ENCODE measurements around the gene ATP5IF1. TPM values are rescaled to one million over a fixed set of nuclear protein-coding genes. Genes with fewer than 3 reads are reported as not detected.

ATP5IF1 gene
- total and polyA plus RNA-seq, 2 of the 13 experiments (the other 11 are each of a cell fraction or from before 2014, with no cell fraction given), result 97.7 to 131 TPM

DNA sequence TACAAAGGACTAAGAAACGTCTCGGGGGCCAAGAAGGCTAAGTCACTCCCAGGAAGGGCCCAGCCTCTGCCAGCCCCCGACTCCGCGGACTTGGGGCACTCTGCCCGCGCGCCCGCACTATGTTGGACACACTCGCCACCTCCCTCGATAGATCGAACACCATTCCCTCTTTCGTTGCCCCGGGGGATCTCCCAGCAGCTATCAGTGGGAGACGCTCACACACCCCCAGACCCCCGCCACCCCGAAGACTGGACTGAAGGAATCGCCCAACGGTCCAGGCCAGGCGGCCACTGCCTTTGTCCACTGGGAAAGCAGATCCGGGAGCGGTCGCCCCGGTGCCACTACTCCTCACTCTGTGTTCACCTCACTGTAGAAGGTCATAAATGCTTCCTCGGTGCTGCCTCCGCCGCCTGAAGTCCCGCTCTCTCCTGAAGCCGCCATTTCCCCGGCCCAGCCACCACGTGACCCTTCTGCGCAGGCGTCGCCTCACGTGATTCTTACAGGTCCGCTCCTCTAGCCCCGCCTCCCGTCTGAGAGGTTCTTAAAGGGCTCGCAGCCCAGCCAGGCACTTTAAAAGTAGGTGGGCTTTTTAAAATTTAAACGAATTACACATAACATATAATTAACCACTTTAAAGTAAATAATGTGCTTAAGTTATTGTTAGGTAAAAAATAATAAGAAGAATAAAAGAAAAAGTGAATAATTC is 3.2 kb upstream of the ATP5IF1 start, which contains the start of gene DNAJC8 (continued):
- TF ChIP-seq ZNF317 (CRISPR knock-in tag; IDR thresholded peaks at IDR 0.05) (no peak), NRL (CRISPR knock-in tag; IDR thresholded peaks at IDR 0.05; ENCODE audit: borderline replicate concordance) (peak; percentile 74; the same call in 1 of the 2 replicates), ZNF550 (CRISPR knock-in tag; IDR thresholded peaks at IDR 0.05; ENCODE audit: borderline replicate concordance) (no peak), HNRNPLL (IDR thresholded peaks at IDR 0.05; ENCODE audit: low read depth, low read length, poor library complexity, severe bottlenecking) (no peak), ARID2 (CRISPR knock-in tag; IDR thresholded peaks at IDR 0.05; ENCODE audit: borderline replicate concordance) (no peak), ZNF552 (CRISPR knock-in tag; IDR thresholded peaks at IDR 0.05; ENCODE audit: borderline replicate concordance) (0 out of 2 replicates have a peak, but pooled peaks have one; percentile 59), ZNF619 (CRISPR knock-in tag; IDR thresholded peaks at IDR 0.05) (no peak), ATF7 (IDR thresholded peaks at IDR 0.05) (no peak), ATF7 (CRISPR knock-in tag; IDR thresholded peaks at IDR 0.05) (no peak), SUZ12 (IDR thresholded peaks at IDR 0.05; ENCODE audit: low read depth, low read length) (no peak), NFYC (CRISPR knock-in tag; IDR thresholded peaks at IDR 0.05) (peak; percentile 50), ZFP37 (CRISPR knock-in tag; IDR thresholded peaks at IDR 0.05; ENCODE audit: borderline replicate concordance) (no peak), ZNF282 (IDR thresholded peaks at IDR 0.05; ENCODE audit: partially characterized antibody) (no peak), POLR2AphosphoS5 (IDR thresholded peaks at IDR 0.05; ENCODE audit: low read depth, low read length) (peak; percentile 89), ZNF225 (CRISPR knock-in tag; IDR thresholded peaks at IDR 0.05) (peak; percentile 87; the same call in 1 of the 2 replicates), SRSF4 (IDR thresholded peaks at IDR 0.05; ENCODE audit: low read depth, low read length, poor library complexity, severe bottlenecking) (no peak), ZNF160 (CRISPR knock-in tag; IDR thresholded peaks at IDR 0.05) (no peak), SNRNP70 (IDR thresholded peaks at IDR 0.05; ENCODE audit: low read depth, low read length) (no peak)
- TF ChIP-seq, protein P1, sequence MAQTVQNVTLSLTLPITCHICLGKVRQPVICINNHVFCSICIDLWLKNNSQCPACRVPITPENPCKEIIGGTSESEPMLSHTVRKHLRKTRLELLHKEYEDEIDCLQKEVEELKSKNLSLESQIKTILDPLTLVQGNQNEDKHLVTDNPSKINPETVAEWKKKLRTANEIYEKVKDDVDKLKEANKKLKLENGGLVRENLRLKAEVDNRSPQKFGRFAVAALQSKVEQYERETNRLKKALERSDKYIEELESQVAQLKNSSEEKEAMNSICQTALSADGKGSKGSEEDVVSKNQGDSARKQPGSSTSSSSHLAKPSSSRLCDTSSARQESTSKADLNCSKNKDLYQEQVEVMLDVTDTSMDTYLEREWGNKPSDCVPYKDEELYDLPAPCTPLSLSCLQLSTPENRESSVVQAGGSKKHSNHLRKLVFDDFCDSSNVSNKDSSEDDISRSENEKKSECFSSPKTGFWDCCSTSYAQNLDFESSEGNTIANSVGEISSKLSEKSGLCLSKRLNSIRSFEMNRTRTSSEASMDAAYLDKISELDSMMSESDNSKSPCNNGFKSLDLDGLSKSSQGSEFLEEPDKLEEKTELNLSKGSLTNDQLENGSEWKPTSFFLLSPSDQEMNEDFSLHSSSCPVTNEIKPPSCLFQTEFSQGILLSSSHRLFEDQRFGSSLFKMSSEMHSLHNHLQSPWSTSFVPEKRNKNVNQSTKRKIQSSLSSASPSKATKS (CRISPR knock-in tag; IDR thresholded peaks at IDR 0.05), result no peak
- TF ChIP-seq, protein P2, sequence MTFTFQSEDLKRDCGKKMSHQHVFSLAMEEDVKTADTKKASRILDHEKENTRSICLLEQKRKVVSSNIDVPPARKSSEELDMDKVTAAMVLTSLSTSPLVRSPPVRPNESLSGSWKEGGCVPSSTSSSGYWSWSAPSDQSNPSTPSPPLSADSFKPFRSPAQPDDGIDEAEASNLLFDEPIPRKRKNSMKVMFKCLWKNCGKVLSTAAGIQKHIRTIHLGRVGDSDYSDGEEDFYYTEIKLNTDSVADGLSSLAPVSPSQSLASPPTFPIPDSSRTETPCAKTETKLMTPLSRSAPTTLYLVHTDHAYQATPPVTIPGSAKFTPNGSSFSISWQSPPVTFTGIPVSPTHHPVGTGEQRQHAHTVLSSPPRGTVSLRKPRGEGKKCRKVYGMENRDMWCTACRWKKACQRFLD (CRISPR knock-in tag; IDR thresholded peaks at IDR 0.05; ENCODE audit: borderline replicate concordance), result no peak
- TF ChIP-seq, protein P3, sequence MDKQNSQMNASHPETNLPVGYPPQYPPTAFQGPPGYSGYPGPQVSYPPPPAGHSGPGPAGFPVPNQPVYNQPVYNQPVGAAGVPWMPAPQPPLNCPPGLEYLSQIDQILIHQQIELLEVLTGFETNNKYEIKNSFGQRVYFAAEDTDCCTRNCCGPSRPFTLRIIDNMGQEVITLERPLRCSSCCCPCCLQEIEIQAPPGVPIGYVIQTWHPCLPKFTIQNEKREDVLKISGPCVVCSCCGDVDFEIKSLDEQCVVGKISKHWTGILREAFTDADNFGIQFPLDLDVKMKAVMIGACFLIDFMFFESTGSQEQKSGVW (CRISPR knock-in tag; IDR thresholded peaks at IDR 0.05; ENCODE audit: borderline replicate concordance), result no peak
- TF ChIP-seq, protein P4, sequence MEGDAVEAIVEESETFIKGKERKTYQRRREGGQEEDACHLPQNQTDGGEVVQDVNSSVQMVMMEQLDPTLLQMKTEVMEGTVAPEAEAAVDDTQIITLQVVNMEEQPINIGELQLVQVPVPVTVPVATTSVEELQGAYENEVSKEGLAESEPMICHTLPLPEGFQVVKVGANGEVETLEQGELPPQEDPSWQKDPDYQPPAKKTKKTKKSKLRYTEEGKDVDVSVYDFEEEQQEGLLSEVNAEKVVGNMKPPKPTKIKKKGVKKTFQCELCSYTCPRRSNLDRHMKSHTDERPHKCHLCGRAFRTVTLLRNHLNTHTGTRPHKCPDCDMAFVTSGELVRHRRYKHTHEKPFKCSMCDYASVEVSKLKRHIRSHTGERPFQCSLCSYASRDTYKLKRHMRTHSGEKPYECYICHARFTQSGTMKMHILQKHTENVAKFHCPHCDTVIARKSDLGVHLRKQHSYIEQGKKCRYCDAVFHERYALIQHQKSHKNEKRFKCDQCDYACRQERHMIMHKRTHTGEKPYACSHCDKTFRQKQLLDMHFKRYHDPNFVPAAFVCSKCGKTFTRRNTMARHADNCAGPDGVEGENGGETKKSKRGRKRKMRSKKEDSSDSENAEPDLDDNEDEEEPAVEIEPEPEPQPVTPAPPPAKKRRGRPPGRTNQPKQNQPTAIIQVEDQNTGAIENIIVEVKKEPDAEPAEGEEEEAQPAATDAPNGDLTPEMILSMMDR (CRISPR knock-in tag; IDR thresholded peaks at IDR 0.05), result no peak
- TF ChIP-seq, protein P5, sequence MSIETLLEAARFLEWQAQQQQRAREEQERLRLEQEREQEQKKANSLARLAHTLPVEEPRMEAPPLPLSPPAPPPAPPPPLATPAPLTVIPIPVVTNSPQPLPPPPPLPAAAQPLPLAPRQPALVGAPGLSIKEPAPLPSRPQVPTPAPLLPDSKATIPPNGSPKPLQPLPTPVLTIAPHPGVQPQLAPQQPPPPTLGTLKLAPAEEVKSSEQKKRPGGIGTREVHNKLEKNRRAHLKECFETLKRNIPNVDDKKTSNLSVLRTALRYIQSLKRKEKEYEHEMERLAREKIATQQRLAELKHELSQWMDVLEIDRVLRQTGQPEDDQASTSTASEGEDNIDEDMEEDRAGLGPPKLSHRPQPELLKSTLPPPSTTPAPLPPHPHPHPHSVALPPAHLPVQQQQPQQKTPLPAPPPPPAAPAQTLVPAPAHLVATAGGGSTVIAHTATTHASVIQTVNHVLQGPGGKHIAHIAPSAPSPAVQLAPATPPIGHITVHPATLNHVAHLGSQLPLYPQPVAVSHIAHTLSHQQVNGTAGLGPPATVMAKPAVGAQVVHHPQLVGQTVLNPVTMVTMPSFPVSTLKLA (IDR thresholded peaks at IDR 0.05), result peak; percentile 86

Measured in HepG2 (cell line).